HG03025 (cell line): ENCODE measurements around the gene AUH.
A peak's percentile ranks its signal among the peaks of the same experiment; 100 is the strongest.
"Not testable (repeated sequence)": the region's sequence is repeated elsewhere in the genome, so short reads cannot be mapped to it uniquely, and the experiment has no call there.

Experiments used
- ATAC-seq: cut with Tn5 transposase; IDR thresholded peaks from one replicate; pipeline ENCODE4 v1.9.1; 2021; ENCODE audit warnings: mild to moderate bottlenecking, moderate library complexity; ENCODE audit not compliant: unreplicated experiment, low FRiP score

AUH gene

DNA sequence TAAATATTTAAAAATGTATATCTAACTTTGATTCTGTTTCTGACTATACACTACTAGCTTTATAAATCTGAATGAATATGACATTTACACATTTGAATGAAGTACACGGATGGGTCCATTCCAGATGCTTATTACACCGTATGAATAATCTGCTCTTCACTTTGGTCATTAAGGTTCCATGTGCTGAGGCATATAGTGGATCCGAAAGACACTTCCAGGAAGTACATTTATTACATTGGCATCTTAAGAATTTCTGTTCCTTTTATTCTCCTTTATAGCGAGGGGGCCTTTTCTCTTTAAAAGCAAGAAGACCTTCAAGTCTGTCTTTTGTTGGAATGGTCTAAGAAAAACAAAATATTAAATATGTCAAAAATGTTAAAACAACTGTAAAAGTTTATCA lies 147.6 kb downstream of the AUH start:
- ATAC-seq, result no peak

DNA sequence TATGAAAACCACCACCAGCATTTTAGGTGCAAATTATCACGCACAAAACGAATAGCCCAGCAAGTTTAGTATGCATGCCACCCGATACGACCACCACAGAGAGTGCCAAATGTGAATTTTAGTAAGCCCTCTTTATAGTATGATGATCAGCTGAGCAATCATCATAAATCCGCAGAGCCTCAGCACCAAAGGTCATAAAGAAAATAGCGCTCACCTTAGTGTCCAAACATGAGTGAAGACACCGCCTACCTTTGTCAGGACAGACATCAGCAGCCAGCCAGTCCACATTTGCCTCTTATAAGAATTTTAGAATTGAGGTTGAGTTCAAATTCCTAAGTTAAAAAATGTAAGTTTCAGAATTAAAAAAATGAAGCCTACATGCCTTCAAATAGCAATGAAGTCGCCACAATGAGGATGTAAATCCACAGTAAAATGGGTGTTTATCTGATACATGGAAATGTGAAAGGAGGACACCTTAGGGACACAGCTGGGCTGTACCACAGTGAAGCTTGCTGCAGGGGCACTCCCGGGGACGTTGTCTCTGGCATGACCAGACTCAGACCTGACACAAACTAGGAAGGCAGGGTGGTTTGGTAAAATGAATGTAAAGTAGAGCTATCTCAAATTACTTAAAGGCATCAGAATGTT lies 149.0 kb downstream of the AUH start:
- no peak for ATAC-seq

DNA sequence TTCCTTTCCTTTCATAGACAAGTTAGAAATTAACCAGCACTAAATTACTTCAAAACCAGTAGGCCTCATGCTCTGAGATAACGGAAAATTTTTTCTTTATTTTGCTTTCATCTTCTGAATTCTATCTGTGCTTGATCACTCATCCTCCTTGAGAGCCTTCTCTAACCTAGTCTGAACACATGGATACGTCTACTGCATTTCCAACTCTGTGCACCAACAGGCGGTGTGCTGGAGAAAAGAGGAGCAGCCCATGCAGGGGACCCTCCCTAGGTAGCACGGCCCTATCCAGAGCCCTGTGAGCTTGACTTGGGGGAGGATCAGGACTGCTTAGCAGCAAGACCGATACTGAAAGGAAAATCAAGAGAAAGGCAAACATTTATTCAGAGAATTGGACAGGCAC lies 149.8 kb downstream of the AUH start:
- no peak for ATAC-seq

DNA sequence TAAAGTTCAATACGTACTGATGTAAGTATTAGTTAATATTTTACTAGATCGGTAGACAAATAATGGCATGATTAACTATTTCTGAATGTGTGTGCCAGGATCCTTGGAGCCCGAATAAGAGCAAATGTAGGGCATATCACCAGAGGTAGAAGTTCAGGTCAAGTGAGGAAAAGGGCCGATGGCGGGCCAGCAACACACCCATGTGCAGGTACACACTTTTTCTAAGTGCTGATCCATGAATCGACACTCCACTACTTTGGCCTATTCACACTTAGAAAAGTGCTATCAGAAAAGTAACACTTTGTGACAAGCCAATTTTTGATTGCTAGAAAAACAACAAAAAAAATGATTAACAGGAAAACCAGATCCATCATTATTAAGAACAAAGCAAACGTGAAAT lies 150.3 kb downstream of the AUH start:
- ATAC-seq, result no peak

DNA sequence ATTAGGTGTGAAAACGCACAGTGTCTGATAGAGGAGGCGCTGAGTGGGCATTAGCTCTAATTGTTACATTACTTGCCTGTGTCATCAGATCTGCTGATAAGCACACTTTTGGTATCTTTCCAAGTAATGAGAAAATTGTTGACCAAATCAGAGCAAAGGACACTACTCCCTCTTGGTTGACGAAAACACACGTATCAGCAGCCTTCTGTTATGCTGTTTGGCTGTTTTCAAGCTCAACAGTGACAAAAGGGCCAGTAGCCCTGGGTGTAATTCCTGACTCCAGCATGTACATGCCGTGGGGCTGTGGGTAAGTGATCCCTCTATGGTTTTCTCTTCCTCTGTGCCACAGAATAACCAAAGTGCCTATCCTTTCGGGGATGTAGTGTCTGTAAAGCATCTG lies 151.4 kb downstream of the AUH start:
- ATAC-seq, result no peak

DNA sequence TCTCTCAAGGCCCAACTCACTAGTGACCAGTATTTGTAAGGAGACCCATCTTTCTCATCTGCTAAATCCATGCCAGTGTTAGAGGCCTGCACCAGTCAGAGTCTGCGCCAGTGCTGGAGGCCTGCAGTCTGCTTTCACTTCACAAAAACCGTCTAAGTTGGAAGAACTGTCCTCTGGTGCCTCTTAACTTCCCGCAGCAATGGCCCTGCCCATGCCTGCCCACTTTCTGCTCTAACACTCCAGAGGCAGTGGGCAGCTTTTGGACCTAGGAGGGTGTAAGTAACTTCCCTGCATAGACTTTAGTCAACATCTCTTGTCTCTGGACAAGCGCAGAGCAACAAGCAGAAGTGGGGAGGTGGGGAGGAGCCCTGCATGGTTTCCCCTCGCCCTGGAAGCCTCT lies 152.9 kb downstream of the AUH start:
- ATAC-seq, result no peak

DNA sequence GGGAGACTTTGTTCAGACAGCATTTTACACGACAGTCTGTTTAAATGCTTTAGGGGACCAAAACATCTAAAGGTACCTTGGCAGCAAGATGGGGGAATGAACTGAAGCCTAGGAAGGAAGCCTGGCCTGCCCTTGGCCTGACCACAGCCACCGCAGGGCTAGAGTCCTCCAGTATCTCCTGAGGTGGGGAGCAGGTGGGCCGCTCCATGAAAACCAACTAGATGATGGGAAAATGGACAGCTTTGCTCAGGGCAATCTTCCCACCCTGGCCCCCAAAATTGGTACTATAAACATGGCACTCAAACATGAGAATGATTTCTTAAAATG lies 153.3 kb downstream of the AUH start:
- ATAC-seq, result peak; percentile 23

DNA sequence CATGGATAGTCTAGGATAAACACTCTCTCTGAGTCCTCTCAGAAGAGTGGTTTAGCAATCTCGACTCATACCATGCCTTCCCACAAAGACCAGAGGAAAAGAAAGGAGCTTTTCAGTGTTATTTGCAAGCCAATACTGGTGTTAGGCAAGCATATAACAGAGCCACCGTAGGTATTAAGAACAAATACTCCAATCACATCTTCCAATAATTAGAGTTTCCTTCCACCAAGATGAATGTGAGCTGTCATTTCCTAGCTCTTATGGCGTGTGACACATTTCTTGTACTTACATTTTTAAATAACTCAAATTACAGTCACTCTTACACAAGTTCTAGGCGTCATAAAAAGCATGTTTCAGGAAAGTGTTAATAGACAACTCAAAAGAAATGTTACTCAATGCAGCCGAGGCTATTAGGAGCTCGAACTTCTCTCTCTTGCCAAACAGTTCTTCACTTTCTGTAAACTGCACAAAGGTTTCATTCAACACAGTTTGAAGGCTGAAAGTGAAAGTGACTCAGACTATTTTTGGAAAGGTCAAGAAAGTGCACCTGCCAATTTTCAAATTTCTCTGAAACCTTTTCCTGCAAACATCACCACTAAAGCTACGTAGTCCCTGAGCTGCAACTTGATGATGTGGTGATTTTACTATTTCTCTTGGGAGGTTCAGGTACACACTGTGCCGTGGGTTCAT lies 153.8 kb downstream of the AUH start:
- peak; percentile 87 for ATAC-seq

DNA sequence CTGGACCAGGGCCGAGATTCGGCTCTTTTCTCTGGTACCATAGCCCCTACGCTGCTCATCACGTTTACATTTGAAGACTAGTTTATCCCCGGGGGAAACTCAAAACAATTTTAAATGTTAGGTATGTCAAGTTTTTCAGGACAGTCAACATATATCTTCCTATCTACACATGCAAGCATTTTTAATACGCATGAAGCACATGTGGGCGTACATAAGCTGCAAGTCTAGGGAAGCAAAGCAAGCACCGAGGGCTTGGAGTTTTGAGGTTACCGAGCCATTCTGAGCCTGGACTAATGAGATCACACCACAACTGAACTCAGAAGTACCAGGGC lies 154.4 kb downstream of the AUH start:
- ATAC-seq, result no peak

DNA sequence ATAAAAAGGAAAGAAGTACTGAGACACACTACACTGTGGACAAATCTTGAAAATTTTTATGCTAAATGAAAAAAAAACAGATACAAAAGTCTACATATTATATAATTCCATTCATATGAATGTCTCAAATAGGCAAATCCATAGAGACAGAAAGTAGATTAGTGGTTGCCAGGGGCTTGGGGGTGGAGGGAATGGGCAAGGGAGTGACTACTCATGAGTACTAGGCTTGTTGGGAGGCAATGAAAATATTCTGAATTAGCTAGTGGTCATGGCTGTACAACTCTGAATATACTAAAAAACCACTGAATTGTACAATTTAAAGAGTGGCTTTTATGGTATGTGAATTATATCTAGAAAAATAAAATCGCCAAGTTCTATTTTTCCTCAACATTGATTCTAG lies 154.9 kb downstream of the AUH start:
- ATAC-seq, result no peak

DNA sequence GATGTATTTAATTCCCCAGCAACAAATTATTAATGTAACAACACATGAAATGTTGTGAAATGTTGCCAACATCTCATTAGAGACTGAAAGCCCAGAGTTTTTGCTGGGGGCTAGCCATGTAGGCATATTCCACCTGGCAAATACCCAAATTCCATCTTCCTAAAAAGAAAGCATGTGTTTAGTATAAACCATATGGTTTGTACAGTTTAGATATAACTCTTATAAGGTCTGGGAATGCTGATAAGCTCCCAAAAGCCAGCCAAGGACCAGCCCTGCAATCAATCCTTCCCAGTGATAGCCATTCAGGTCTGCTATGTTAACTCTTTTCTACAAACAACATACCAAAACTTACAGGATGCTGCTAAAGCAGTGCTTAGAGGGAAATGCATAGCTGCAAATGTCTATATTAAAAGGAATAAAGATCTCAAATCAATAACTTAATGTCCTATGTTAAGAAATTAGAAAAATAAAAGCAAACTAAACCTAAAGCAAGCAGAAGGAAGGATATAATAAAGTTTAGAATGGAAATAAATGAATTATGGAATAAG lies 158.9 kb downstream of the AUH start:
- ATAC-seq, result no peak

DNA sequence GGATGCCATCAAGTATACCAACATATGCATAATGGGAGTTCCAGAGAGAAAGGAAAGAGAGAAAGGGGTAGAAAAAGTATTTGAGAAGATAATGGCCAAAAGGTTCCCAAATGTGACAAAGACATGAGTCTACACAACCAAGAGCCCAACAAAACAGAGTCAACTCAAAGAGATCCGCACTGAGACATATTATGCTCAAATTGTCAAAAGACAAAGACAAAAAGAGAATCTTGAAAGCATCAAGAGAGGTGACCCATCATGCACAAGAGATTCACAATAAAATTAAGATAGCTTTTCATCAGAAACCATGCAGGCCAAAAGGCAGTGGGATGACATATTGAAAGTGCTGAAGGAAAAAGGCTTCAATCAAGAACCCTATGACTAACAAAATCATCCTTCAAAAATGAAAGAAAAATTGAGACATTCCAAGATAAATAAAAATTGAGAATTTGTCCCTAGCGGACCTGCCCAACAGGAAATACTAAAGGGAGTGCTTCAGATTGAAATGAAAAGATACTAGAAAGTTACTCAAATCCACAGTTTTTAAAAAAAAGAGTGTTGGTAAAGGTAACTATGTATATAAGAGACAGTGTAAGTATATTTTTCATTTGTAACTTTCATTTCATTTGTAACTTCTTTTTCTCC lies 160.9 kb downstream of the AUH start:
- no peak for ATAC-seq

DNA sequence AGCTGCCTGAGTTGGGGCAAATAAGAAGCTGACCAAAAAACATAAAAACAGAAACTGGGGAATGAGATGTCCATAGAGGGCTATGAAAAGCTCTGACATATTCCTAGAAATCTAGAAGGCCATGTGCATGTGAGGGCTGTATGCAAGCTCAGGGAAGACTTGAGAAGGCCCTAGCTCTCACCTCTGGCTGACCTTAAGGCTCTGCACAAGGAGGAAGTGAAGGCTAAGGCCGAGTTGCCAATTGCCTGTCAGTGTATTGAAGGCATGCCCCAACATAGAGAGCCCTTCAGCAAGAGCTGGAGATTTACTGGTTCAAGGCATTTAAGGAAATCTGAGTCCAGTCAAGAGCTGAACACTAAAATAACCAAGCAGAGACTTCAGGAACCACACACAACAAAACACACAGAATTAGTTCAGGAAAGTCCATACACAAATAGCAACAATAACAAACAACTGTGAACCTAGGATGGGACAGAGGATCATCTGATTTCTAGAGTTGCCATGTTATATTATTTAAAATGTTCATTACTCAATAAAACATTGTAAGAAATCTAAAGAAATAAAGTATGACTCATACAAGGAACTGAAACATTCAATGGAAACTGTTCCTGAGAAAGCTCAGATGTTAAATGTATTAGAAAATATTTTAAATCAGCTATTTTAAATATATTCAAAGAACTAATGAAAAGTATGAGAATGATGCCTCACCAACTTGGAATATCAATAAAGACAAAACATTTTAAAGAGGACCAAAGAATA lies 161.8 kb downstream of the AUH start:
- no peak for ATAC-seq

DNA sequence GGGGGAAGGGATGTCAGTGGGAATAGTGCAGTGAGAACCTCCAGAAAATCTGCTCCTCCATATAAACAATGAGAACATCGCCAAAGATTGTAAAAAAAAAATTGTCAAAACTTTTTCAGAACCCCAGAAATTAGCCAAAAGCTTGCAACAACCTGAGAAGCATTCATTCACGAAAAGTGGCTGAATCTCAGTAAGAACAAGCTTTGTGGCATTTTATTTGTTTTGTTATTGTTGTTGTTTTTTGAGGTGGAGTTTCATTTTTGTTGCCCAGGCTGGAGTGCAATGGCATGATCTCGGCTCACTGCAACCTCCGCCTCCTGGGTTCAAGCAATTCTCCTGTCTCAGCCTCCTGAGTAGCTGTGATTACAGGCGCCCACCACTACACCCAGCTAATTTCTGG lies 162.8 kb downstream of the AUH start:
- not testable (repeated sequence) for ATAC-seq

DNA sequence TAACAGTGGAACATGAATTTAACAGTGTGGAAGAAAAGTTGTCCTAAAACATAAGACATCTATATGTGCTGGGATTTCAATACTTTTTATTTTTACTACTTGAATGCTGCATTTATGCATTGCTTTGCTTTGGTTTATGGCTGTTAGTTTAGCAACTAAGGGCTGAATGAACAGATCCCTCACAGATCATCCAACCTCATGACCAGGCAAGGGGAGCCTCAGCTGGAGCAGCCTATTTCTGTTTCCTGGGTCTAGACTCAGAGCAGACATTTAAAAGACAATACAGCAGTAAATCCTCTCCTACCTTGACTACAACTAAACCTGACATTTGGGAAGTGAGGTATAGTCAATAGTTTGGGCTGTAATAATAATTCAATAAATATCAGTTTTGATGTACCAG lies 163.3 kb downstream of the AUH start:
- ATAC-seq, result no peak

DNA sequence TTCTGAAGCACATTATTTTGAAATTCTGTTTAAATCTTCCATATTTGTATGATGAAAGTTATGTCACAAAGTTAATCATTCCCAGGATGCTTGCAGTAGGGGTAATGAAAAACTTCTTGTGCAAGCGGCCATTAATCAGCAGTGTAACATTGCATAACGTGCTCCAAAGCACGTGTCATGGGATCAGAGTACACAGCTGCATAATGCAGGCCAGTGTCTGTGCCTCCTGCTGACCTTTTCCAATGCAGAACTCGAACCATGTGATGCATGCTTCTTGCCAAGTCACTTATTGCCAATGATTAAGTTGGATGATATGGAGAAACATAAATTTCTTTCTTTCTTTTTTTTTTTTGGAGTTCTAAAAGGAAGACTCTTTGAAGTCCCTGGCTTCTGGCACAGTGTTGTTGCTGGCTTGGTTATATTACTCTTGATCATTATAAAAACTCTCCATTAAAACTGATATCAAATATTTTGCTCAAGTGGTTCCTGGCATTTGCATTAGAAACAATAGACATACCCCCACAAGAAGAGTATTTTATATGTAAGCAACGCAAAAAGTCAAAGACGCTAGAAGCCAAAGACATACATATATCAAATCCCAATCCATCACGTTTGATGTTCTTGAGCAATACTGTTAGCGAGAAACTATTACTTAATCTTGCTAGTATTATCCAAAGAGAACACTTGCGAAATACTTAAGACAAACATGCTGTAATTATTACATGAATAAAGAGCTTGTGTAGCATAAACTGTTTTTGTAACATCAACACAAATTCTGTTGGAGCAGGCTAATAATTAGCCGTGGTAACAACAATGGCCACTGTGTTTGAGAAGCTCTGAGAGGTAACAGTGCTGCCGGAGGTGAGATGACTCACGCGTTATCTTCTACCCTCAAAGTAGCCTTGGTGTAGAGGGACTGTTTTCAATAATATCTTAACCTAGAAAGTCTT lies 164.2 kb downstream of the AUH start:
- ATAC-seq, result no peak

DNA sequence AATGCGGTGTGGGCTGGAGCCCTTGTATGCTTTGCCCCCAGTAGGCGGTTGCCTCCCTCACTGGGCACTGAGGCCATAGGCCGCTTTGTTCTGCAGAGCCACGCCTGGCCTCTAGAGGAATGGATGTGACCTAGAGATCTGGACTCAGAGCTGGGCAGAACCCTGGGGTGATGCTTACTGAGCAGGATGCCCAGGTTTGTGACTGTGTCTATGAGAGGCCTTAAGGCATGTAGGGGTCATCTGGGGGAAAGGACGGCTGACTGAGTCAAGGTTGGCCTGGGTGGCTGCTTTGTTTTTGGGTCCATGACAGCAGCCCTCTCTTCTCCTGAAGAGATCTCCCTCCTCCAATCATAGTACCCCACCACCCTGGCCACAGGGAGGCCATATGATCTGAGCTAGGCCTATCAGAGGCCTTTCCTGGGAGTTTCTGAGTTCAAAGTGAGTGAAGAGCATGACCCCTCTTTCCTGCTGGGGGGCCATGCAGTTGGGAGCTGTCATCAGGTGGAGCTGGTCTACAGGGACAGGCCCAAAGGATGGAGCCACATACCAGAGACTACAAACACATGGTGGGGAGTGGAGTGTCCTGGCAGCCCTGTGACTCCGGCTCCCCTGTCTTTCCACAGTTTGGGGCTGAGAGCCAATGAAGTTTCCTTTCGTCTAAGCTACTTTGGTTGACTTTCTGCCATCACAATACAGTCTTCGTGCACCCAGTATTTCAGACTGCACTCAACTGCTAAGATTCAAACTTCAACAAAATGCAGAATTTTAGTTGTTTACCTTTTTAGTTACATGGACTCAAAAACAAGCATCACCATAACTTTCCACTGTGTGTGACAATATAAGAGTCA lies 165.4 kb downstream of the AUH start:
- ATAC-seq, result no peak

DNA sequence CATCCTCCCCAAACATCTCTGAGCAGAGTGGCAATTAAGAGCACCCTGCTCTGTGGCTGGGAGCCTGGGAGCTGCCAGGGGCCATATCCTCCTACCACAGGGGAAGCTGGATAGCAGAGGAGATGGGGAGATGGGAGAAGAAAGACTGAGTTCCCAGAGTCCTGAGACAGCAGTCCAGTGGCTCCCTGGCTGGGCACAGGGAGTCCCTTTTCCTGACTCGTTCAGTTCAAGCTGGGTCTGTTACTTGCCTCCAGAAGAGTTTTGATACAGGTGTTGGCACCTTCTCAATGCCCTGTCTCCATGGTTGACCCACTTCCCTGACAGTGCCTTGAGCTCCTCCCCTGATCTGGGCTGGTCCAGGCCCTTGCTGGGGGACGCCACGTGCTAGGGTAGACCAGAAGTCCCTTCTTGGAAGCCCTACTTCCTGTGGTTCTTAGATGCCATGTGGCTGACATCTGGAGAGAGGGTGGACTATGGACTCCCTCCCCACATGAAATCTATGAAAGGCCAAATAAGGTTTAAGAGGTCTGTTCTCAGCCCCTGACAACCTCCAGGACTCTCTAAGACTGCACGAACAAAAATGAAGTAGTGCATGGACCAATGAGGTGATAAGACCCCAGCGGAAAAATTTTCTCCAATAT lies 166.2 kb downstream of the AUH start:
- no peak for ATAC-seq
